Transverse colon (tissue), 4 donors: ENCODE results near the gene CFAP53. TPM values are rescaled to one million over a fixed set of nuclear protein-coding genes. Genes with fewer than 3 reads are reported as not detected.

ENCODE experiments used
- DNase-seq: peaks from one replicate; pipeline ENCODE4 v3.0.0-alpha.2; 2019
- H3K27ac ChIP-seq, 4 donors: fragments of 200-600 bp; sonication (generic); 2 replicates each; pipeline ENCODE4 v1.5.1; 2016 to 2018; ENCODE audit warnings: inconsistent platforms in 4 of 4
- H3K27me3 ChIP-seq: fragments of 200-600 bp; sonication (generic); 2 replicates; pipeline ENCODE4 v1.5.1; 2017; ENCODE audit warnings: inconsistent platforms
- H3K36me3 ChIP-seq, 4 donors: fragments of 200-600 bp; sonication (generic); 2 replicates each; pipeline ENCODE4 v1.5.1; 2017 to 2019; ENCODE audit warnings: inconsistent platforms in 4 of 4
- H3K4me1 ChIP-seq, 4 donors: fragments of 200-600 bp; sonication (generic); 2 replicates each; pipeline ENCODE4 v1.5.1; 2017 to 2020; ENCODE audit warnings: inconsistent platforms in 4 of 4
- H3K4me3 ChIP-seq, 4 donors: fragments of 200-600 bp; sonication (generic); 1 replicate in 1 of 4; 2 replicates in 3 of 4; pipeline versions ENCODE4 v1.5.1 to v1.6.1; 2017 to 2019; ENCODE audit warnings: inconsistent platforms in 4 of 4
- H3K9me3 ChIP-seq, 2 donors: fragments of 200-600 bp; sonication (generic); 2 replicates each; pipeline ENCODE4 v1.5.1; 2017 to 2019; ENCODE audit warnings: inconsistent platforms in 2 of 2
- EP300 ChIP-seq: sonication (generic); formaldehyde crosslinking; IDR thresholded peaks from one replicate; pipeline ENCODE4 v1.6.1; 2017; ENCODE audit warnings: antibody characterized with exemption, low read depth
- POLR2A ChIP-seq: fragments of 450-650 bp; IDR thresholded peaks from one replicate; pipeline ENCODE4 v1.6.1; 2016; ENCODE audit warnings: antibody characterized with exemption, mild to moderate bottlenecking, moderate library complexity
- POLR2AphosphoS5 ChIP-seq, 3 donors: sonication (generic); formaldehyde crosslinking; IDR thresholded peaks; one replicate each; pipeline ENCODE4 v1.6.1; 2016; ENCODE audit warnings: antibody characterized with exemption in 3 of 3
- WGBS, 2 donors: methylation state at CpG; one replicate each; pipeline ENCODE4 v1.1.5; 2018; ENCODE audit warnings: low coverage in 1 of 2; 5-methylcytosine and 5-hydroxymethylcytosine counted together
- in situ Hi-C, 4 donors: fragments of 200-750 bp; cut with MboI; loops; one replicate each; pipeline versions ENCODE4 v1.15.0 to v1.15.1; 2017; ENCODE audit warnings: low sequenced_read_pairs in 3 of 4, low pct_ligation_motif_present in 1 of 4, low pct_unique_long_range_greater_than_20kb in 1 of 4
- intact Hi-C: fragments of 100-400 bp; cut with DNase I; formaldehyde crosslinking; loops from one replicate; pipeline ENCODE4 v1.15.1; 2023; ENCODE audit warnings: low total_unique reads
- total RNA-seq, 4 donors: library from RNA; depleted of rRNA; stranded (reverse); fragments of >200 nt; gene quantifications; one replicate each; pipeline ENCODE4 v1.1.0, GENCODE V29; 2016
- TF ChIP-seq, protein P1 (sequence below), 5 experiments: fragments of 200-600 bp in 3 of 5; fragments of 450-650 bp in 2 of 5; sonication (generic) in 3 of 5; IDR thresholded peaks; 1 replicate in 2 of 5; 2 replicates in 3 of 5; pipeline ENCODE4 v1.5.1; 2016 to 2017; ENCODE audit warnings: antibody characterized with exemption in 5 of 5, inconsistent platforms in 3 of 5, mild to moderate bottlenecking in 2 of 5, moderate library complexity in 1 of 5

Gene CFAP53
- total RNA-seq, 4 donors from 2014 or later, result 0.27 to 4.2 (median 0.48) TPM; not detected in 1

DNA sequence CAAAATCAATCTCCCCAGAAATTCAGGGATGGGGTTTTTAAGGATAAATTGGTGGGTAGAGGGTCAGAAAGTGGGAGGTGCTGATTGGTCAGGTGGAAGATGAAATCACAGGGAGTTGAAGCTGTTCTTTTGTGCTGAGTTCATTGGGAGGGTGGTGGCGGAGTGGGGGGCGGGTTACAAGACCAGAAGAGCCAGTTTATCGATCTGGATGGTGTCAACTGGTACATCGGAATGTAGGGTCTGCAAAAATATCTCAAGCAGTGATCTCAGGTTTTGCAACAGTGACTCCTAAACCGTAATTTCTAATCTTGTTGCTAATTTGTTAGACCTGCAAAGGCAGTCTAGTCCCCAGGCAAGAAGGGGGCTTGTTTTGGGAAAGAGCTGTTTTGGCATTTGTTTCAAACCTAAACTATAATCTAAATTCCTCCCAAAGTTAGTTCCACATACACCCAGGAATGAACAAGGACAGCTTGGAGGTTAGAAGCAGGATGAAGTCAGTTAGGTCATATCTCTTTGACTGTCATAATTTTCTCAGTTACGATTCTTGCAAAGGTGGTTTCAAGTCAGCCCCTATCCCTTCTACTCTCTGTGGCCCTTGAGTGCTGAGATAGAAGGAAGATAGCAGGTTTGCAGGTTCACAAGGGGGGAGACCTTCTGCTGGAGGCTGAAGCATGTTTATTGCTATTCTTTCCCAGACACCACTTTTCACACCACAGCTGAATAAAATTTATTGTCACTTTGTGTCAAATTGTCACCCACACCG, 33.5 kb upstream of the CFAP53 start:
- in situ Hi-C loops, result loop anchor here in 1 of 4 donors (25.0 kb wide), 2 partner anchors 813 to 912 kb away; partner anchors contain the start of genes C18orf32 and RPL17
- Histone ChIP-seq H3K9me3 (peaks cover 0 to 2% of the 10 kb centered on the region in 2 donors), H3K4me1 (peaks cover 4 to 14% (median 8%) of the 10 kb centered on the region in 4 donors), H3K27ac (no peak overlapping the region), H3K27me3 (peaks cover 51% of the 10 kb centered on the region), H3K4me3 (no peak overlapping the region), H3K36me3 (no peaks in the 10 kb centered on the region)
- DNase-seq, result no peak
- TF ChIP-seq POLR2A (no peak), EP300 (no peak)
- TF ChIP-seq, protein P1, sequence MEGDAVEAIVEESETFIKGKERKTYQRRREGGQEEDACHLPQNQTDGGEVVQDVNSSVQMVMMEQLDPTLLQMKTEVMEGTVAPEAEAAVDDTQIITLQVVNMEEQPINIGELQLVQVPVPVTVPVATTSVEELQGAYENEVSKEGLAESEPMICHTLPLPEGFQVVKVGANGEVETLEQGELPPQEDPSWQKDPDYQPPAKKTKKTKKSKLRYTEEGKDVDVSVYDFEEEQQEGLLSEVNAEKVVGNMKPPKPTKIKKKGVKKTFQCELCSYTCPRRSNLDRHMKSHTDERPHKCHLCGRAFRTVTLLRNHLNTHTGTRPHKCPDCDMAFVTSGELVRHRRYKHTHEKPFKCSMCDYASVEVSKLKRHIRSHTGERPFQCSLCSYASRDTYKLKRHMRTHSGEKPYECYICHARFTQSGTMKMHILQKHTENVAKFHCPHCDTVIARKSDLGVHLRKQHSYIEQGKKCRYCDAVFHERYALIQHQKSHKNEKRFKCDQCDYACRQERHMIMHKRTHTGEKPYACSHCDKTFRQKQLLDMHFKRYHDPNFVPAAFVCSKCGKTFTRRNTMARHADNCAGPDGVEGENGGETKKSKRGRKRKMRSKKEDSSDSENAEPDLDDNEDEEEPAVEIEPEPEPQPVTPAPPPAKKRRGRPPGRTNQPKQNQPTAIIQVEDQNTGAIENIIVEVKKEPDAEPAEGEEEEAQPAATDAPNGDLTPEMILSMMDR (IDR thresholded peaks at IDR 0.05), result no peak
- intact Hi-C loops, result no loop called here
- WGBS, 2 donors, result 67 to 79% methylated on average over 7 of the region's 7 CpGs

DNA sequence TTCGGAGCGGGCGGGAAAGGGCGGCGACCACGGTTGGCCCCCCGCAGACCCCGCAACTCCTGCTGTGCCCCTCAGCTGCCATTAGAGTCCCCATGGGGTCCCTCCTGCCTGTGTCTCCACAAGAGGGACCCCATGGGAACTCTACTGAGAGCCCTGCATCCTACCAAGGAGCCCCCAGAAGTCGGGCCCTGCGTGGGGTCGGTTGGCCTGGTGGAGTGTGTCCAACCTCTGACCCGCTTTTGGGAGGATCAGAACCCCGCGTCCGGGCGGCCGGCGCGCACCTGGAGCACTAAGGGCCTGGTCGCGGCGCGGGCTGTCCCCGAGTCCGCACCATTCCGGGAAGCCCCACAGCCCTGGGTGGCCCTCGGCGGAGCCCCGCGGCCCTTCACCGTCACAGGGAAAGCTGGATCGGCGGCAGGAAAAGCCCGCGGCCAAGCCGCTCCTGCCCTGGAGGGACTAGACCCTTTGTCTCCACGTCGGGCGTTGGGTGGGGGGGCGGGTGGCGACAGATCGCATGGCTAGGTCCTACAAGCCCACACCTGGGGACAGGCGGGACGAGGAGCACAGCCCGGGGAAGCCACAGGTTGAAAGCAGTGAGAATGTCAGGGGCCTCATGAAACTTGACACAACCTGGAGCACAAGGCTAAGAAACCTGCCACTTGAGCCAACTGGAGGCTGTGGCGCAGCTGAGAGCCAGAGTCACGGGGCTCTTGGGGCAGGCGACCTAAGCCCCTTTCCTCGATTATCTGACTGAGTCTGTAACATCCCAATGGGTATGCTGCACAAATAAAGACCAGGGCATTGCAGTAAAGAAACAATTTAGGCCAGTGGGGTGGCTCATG, 32.4 kb upstream of the CFAP53 start:
- H3K36me3 ChIP-seq, result no peaks in the 10 kb centered on the region
- intact Hi-C loops, result no loop called here
- H3K27ac ChIP-seq, result no peak overlapping the region
- H3K9me3 ChIP-seq, result no peaks in the 10 kb centered on the region
- in situ Hi-C loops, result loop anchor here in 1 of 4 donors (25.0 kb wide), 1 partner anchor 811 kb away; the partner anchor contains the start of genes C18orf32 and RPL17
- peak overlapping the region in 3 of 4 donors; percentile 17 to 46 (median 34) for H3K4me3 ChIP-seq
- 57% methylated on average over 24 of the region's 49 CpGs; no CpG with 5 or more reads in 1 of the 2 donors for WGBS, 2 donors
- H3K4me1 ChIP-seq, result peaks cover 4 to 14% (median 8%) of the 10 kb centered on the region in 4 donors
- peaks cover 39% of the 10 kb centered on the region for H3K27me3 ChIP-seq
- TF ChIP-seq POLR2AphosphoS5 (IDR thresholded peaks at IDR 0.05) (no peak), EP300 (no peak), POLR2A (no peak)
- TF ChIP-seq, protein P1 (IDR thresholded peaks at IDR 0.05), result no peak
- DNase-seq, result no peak

DNA sequence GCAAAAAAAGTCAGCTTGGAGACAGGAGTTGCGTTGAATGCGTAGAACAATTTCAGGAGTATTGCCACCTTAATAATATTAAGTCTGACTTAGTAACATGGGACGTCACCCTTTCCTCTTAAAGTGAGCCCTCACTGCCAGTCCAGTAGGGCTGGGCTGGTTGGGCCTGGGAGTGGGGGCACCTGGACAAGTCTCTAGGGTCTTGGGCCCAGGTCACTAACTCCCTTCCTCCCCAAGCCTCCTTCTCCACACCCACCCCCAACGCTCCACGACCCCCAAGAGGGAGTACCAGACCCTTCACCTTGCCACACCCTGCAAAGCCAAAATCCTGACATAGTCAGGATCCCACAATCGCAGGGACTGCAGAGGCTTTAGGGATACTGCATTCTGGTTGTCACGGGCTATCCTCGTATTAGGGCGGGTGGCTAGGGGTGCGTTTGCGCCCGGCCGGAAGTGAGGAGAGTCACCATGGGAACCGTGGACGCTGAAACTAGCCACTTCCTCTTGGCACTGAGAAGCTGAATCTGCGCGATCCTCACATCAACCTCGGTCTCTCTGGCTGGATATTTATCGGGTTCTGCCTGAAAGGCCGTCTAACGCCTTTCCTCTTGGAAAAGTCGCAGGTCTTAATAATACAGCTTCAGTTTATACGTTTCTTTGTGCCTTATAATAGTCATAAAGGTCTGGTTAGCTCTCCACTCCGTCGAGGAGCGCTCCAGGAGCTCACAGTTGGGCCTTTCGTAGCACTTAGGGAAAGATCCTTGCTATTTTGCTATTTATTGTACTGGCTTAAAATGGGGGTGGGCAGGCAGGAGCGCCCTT, 31.5 kb upstream of the CFAP53 start:
- no peaks in the 10 kb centered on the region for H3K9me3 ChIP-seq
- TF ChIP-seq POLR2AphosphoS5 (IDR thresholded peaks at IDR 0.05) (no peak), POLR2A (no peak), EP300 (no peak)
- TF ChIP-seq, protein P1 (IDR thresholded peaks at IDR 0.05), result no peak
- H3K4me3 ChIP-seq, result peak overlapping the region; percentile 17 to 46 (median 26)
- intact Hi-C loops, result no loop called here
- WGBS, 2 donors, result 13% methylated on average over 28 of the region's 28 CpGs; no CpG with 5 or more reads in 1 of the 2 donors
- H3K27me3 ChIP-seq, result peaks cover 36% of the 10 kb centered on the region
- DNase-seq, result peak; percentile 88
- in situ Hi-C loops, result loop anchor here in 1 of 4 donors (25.0 kb wide), 1 partner anchor 811 kb away; the partner anchor contains the start of genes C18orf32 and RPL17
- no peak overlapping the region for H3K27ac ChIP-seq
- no peaks in the 10 kb centered on the region for H3K36me3 ChIP-seq
- H3K4me1 ChIP-seq, result peaks cover 4 to 14% (median 8%) of the 10 kb centered on the region in 4 donors
